ENCODE results near the gene HACE1.
"Not testable (repeated sequence)": the region's sequence is repeated elsewhere in the genome, so short reads cannot be mapped to it uniquely, and the experiment has no call there.

Gene HACE1, protein sequence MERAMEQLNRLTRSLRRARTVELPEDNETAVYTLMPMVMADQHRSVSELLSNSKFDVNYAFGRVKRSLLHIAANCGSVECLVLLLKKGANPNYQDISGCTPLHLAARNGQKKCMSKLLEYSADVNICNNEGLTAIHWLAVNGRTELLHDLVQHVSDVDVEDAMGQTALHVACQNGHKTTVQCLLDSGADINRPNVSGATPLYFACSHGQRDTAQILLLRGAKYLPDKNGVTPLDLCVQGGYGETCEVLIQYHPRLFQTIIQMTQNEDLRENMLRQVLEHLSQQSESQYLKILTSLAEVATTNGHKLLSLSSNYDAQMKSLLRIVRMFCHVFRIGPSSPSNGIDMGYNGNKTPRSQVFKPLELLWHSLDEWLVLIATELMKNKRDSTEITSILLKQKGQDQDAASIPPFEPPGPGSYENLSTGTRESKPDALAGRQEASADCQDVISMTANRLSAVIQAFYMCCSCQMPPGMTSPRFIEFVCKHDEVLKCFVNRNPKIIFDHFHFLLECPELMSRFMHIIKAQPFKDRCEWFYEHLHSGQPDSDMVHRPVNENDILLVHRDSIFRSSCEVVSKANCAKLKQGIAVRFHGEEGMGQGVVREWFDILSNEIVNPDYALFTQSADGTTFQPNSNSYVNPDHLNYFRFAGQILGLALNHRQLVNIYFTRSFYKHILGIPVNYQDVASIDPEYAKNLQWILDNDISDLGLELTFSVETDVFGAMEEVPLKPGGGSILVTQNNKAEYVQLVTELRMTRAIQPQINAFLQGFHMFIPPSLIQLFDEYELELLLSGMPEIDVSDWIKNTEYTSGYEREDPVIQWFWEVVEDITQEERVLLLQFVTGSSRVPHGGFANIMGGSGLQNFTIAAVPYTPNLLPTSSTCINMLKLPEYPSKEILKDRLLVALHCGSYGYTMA

DNA sequence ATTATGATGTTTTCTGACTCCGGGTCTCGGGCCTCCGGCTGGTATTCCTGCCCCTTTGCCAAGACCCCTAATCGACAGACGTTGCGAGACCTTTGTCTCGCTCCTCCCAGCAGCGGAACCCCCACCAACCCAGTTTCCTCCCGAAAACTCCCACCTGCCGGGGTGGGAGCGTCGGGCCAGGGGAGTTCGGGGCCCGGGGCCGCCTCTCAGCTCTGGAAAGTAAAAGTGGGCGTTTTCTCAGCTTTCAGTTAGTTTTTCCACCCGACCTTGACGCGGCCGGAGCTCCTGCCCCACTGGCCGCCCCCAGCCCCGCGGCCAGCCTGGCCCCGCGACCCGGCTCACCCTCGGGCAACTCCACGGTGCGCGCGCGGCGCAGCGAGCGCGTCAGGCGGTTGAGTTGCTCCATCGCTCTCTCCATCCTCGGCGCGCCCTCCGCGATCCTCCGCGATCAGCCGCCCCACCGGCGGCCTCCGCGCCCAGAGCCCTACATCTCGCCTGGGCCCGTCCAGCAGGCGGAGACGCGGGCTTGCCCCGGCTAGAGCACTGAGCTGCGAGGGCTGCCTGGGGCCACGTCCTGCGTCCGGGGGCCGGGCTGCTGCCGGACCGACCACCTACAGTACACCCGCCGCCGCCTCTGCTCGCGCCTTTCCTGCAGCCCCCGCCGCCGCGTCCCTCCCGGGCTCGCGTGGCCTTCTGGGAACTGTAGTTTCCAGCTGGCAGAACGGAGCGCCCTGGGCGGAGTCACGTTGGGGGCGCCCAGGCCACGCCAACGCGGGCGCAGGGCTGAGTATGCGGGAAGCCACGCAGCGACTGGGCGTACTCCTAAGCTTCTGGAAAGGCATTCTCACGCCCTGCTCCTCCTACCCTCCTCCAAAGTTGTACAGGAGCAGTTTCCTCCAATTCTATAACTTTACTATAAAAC is at the start of gene HACE1:
Gene HACE1 (minus strand): TSS at position 695 of the 922 bp plus-strand sequence. CDS start 277 bp downstream, at position 418.
- peak; percentile 84 for DNase-seq

DNA sequence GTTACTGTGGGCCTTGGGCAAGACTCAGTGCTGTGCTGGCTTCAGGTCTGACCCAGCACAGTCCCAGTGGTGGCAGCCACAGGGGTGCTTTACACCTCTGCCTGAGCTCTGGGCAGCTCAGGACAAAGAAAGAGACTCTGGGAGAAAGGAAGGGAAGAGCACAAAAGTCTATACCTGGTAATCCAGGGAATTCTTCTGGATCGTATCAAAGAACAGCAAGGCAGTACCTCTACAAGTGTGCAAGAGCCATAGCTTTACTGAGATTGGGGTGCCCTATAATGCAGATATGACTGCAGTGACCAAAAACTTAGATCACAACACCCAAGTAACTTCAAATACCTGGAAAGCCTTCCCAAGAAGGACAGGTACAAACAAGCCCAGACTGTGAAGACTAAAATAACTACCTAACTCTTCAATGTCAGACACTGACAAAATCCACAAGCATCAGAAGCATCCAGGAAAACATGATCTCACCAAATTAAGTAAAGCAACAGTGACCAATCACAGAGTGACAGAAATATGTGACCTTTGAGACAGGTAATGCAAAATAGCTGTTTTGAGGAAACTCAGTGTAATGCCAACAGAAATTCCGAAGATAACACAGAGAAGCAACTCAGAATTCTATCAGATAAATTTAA is 49.3 kb upstream of the HACE1 start:
- DNase-seq, result no peak

DNA sequence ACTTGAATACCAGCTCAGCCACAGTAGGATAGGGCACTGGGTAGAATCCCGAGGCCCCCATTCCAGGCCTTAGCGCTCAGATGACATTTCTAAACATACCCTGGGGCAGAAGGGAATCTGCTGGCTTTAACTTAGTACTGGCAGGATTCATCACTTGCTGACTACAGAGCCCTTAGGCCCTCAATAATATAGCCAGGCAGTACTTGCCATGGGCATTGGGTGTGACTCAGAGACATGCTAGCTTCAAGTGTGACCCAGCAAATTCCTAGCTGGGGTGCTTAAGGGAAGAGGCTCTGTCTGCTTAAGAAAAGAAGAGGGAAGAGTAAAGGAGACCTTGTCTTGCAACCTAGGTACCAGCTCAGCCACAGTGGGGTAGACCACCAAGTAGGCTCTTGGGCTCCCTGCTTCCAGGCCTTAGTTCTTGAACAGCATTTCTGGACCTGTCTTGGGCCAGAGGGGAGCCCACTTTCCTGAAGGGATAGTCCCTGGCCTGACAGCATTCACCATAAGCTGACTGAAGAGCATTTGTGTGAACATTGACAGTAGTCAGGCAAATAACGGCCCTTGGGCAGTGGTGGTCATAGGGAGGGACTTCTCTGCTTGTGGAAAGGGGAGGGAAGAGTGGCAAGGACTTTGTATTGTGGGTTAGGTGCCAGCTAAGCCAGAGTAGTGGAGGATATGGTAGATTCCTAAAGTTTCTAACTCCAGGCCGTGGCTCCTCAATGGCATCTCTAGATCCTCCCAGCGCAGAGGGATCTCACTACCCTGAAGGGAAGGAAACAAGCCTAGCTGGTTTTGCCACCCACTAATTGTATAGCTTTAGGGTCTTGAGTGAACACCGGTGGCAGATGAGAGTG is 48.5 kb upstream of the HACE1 start:
- DNase-seq, result no peak

DNA sequence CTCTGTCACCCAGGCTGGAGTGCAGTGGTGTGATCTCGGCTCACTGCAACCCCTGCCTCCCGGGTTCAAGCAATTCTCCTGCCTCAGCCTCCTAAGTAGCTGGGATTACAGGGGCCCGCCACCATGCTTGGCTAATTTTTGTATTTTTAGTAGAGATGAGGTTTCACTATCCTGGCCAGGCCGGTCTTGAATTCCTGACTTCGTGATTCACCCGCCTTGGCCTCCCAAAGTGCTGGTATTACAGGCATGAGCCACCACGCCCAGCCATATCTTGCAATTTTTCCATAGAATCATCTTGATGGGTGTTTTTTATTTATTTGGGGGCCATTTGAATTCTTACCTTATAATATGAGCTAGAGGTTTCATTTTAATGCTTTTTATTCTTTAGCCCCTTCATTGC is 39.2 kb upstream of the HACE1 start:
- not testable (repeated sequence) for DNase-seq

DNA sequence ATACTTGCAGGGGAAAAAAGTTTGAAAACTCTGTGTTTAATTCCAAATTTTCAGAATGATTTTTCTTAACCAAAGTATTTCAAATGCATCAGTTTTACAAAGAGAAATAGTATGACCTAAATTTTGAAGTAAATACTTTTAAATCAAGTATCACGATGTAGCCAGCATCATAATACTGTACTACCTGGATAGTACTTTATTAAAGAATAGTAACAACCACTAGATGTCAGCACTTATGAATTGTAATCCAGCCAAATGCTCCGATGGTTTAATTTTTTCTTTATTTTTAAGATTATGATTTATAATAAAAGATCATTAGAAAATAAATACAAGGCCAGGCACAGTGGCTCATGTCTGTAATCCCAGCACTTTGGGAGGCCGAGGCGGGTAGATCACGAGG is 37.2 kb upstream of the HACE1 start:
- no peak for DNase-seq

DNA sequence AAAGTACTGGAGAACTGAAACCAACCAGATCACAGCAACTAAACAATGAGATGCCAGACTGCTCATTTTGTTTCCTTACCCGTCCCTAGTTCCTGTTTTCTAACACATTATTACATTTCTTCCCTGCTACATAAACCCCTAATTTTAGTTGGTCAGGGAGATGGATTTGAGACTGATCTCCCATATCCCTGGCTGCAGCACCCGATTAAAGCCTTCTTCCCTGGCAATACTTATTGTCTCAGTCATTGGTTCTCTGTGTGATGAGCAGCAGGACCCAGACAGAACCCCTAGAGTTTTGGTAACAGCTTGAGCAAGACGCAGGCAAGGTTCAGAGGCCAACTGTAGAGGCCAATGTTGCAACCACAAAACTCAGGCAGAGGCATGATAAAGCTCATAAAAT is 28.3 kb upstream of the HACE1 start:
- DNase-seq, result no peak

DNA sequence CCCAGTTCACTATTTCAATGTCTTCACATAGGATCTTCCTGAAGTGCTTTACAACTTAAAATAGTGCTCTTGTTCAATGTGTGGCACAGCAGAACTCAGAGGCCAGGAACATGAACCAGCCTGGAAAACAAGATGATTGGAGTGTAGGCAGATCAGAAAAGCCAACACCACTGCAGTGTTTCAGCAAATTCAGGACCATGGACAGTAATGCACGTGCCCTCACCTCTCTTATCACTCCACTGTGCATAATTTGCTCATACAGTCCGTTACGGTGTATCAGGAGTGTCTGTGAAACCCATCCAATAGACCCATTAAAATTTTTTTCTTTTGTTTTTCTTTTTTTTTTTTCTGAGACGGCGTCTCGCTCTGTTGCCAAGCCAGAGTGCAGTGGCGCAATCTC is 27.6 kb upstream of the HACE1 start:
- DNase-seq, result no peak

DNA sequence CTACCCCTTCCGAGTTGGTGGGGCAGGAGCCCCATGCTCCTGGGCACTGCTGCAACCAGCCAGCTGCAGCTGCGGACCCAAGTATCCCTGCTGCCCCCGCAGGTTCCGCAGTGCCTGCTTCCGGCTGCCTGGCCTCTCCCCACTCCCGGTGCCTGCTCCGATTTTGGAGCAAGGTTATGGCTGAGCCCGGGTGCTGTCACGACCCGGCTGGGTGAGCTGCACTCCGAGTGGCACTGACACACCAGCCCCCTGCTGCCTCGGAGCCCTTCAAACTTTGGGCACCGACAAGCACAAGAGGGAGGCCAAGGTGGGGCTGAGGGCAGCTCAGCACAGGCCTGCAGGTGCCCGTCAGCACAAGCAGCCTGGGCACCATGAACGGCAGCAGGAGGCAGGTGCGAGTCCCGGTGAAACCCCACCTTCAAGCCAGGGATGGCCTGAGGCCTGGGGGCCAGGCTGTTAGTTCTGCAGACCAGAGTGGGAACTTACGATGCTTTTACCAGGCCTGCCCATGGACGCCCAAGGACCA is 25.9 kb upstream of the HACE1 start:
- no peak for DNase-seq

DNA sequence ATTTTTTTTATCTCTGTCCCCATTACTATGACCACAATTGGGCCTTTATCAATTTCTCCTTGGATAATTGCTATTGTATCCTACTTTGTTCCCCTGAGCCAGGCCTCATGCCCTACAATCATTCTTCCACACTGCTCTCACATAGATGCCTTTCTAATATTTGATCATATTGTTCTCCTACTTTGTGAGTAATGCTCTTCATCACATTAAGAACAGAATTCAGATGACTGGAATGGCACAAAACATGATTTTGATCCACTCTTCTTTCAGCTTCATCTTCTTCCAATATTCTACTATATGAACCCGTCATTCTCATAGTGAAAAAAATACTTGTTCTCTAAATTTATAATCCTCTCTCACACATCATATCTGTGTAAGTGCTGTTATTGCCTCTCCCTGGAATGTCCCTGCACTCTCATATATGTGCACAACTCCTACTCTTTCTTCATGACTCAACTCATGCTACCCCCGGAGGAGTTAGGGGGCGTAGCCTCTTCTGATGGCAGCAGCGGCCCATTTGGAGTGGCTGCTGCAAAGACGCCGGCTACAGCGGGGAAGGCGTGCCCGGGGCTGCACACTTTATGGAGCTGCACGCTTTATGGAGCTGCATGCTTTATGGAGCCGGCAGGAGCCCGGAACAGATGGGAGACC is 25.3 kb upstream of the HACE1 start:
- no peak for DNase-seq

DNA sequence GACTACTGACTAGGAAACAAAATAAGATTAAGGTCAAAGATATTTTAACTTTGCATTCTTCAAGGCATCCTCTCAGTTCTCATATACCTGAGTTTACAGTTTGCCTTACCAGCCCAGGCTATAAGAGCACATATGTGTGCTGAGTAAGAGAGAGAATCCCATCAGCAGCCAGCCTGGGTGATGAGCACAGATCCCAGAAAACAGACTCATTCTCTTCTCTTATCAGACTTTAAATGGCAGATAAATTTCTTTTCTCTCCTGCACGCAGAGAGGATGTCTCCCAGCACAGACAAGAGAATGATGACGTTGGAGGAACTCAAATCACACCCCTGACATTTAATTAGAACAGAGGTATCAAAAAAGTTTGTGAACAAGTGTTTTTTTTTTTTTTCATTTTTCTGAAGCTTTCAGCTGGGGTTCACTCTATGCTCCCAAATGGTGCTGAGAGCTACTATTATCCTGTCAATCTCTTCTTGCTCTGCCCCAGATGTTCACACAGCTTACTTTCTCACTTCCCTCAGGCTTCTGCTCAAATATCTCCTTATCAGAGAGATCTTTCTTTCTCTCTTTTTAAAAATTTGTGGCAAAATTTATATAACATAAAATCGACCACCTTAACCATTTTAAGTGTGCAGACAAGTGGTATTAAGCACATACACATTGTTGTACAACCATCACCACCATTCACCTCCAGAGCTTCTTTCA is 22.4 kb upstream of the HACE1 start:
- DNase-seq, result no peak

DNA sequence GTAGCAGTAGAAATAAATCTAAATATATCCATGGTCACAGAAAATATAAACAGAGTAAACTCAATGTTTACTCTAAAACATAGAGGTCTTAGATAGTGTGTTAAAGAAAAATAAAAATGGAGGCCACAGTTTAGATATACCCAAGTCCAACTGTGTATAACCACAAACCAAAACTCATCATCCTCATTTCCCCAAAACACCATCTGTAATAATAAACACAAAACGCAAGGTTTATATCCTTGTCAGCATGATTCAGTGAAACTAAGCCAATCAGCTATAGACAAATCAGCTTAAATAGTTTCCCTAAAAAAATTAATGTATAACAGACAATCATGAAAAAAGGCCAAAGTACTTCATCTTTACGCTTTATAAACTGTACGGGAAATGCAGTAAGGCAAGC is 2.7 kb upstream of the HACE1 start:
- DNase-seq, result no peak

DNA sequence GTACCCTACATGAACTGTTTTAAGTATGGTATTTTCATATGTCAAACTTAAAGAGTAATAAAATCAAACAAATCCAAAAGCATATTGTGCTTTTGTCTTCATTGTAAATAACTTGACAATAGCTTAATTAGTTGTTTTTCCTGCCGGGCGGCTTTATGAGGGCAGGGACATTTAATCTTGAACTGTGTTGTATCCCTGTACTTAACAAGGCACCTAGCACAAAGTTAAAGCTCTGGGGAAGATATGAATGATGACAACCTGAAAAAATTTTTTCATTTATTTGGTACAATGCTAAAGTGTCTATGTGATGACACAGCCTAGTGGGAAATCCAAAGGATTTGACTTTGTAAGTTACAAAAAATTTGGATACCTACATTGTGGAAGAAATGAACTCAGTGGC is 502 bp upstream of the HACE1 start:
- DNase-seq, result no peak

DNA sequence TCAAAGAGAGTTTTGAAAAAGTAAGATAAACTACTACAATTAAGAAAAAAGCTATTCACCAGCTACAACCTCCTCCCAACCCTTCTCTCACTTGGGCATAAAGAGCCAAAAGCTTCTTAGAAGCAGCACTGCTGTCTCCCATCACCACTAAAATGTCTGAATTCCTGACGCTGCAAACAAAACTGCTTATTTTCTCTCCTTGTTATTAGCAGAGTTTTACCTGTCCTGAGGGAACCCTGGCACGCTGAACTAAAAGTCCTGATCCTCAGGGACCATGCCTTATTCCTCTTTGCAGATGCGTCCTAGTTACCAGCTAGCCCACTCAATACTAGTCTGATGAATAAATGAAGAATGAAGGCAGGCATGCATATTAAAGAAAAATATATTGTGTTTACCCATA is 1.1 kb downstream of the HACE1 start:
- DNase-seq, result no peak

DNA sequence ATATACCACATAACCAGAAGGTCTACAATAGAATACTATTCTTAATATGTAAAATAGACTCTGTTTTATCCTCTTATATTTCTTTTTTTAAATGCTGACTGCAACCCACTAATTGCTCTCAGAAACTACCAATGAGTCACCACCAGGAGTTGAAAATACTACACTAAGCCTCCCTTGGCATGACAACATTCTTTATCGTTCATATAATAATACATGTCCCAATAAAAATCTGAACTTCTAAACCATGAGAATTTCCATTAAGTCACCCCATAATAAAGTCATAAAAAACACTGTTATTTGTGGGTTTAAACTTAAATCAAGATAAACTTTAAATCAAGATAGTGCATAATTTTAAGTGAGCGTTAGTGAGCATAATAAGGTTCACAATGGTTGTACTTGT is 4.2 kb downstream of the HACE1 start:
- no peak for DNase-seq

DNA sequence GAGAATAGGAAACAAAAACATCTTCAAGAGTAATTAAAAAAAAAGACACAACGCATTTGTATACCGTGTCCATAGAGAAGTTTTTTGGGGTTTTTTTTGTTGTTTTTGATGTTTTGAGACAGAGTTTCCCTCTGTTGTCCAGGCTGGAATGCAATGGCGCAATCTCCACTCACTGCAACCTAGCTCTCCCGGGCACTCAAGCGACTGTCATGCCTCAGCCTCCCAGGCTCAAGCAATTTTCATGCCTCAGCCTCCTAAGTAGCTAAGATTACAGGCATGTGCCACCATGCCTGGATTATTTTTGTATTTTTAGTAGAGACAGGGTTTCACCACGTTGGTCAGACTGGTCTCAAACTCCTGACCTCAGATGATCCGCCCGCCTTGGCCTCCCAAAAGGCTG is 12.0 kb downstream of the HACE1 start:
- DNase-seq, result not testable (repeated sequence)

DNA sequence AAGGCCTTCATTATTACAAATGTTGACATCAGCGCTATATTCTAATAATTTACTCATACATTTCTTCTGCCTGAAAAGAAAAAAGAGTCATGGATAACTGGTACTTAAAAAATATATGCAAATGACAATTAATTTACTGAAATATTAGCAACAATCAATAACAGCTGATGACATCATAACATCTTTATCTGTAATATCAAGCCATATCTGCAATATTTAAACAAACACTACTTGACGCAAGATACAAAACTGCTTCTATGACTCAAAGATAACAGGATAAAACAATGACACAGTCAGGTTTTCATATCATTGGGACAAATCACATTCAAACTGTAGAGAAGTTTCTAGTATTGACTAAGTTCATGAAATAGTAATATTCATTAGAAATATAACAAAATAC is 16.5 kb downstream of the HACE1 start:
- no peak for DNase-seq

DNA sequence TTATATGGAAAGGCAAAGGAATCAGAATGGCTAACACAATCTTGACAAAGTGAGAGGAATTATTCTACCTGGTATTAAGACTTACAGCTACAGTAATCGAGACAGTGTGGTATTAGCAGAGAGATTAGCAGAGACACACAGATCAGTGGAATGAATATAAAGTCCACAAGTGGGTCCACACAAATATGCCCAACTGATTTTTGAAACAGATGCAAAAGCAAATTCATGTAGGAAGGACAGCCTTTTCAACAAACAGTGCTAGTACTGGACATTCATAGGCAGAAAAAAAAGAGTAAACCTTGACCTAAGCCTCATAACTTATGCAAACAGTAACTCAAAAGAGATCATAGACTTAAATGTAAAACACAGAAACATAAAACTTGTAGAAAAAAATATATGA is 22.6 kb downstream of the HACE1 start:
- no peak for DNase-seq

DNA sequence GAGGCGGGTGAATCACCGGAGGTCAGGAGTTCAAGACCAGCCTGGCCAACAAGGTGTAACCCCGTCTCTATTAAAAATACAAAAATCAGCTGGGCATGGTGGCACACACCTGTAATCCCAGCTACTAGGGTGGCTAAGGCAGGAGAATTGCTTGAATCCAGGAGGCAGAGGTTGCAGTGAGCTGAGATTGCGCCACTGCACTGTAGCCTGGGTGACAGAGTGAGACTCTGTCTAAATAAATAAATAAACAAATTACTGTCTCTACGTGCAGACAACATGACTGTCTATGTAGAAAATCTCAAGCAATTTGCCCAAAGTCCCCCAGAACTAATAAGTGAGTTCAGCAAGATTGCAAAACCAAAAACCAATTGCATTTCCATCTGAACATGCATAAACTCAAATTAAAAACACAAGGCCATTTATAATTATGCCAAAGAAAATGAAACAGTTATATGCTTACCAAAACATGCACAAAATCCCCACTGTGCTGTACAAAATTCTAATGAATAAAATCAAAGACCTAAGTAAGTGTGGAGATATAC is 23.2 kb downstream of the HACE1 start:
- not testable (repeated sequence) for DNase-seq

DNA sequence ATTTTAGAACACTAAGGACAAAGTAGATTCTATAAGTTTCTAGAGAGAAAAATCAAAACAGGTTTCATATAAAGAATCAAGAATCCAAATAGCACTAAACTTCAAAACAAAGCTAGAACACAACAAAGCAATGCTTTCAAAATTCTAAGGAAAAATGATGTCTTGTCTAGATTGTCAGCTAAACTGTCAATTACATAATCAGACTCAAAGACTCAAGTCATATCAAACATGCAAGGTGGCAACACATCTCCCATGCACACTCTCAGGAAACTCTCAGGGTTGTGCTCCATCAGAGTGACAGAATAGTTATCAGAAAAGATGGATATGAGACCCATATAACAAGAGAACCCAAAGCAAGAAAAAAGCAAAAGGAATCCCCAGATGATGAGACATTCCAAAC is 23.9 kb downstream of the HACE1 start:
- DNase-seq, result no peak

All from NCI-H1048 (cell line).